ENCODE measurements around the gene TRIML1. TPM values are rescaled to one million over a fixed set of nuclear protein-coding genes. Genes with fewer than 3 reads are reported as not detected.
A peak's percentile ranks its signal among the peaks of the same experiment; 100 is the strongest.

The TRIML1 gene
- total and polyA plus RNA-seq, 2 of the 8 experiments (the other 6 are each of a cell fraction or from before 2014, with no cell fraction given) = not detected

GRCh38 chr4:188107931-188108843, 31.1 kb upstream of the TRIML1 start (continued):
- TF ChIP-seq KDM1A (IDR thresholded peaks at IDR 0.05; ENCODE audit: borderline replicate concordance, low read length) = no peak; the same call in 1 of the 2 replicates
- no peak for TF ChIP-seq SP4 (IDR thresholded peaks at IDR 0.05; ENCODE audit: low read length)
- no peak for TF ChIP-seq RNF2 (IDR thresholded peaks at IDR 0.05; ENCODE audit: borderline replicate concordance, low read depth, low read length, missing control alignments, poor library complexity, severe bottlenecking)
- 0 out of 2 replicates have a peak, but pooled peaks have one; percentile 23 for TF ChIP-seq EGR1 (IDR thresholded peaks at IDR 0.05; ENCODE audit: borderline replicate concordance, low read depth, low read length)
- TF ChIP-seq E2F6 (IDR thresholded peaks at IDR 0.05) = no peak
- TF ChIP-seq CHD2 (IDR thresholded peaks at IDR 0.05; ENCODE audit: low read length) = peak; percentile 18; the same call in 1 of the 2 replicates
- TF ChIP-seq JUND (IDR thresholded peaks at IDR 0.05; ENCODE audit: low read length) = no peak
- TF ChIP-seq SIN3A (conservative IDR thresholded peaks at IDR 0.05 in 1 of 2, IDR thresholded peaks at IDR 0.05 in 1 of 2; ENCODE audit: low read depth in 1 of 2, low read length in 2 of 2) = 0 out of 4 replicates have a peak, but pooled peaks of 1 of the 2 experiments have one; percentile 26
- TF ChIP-seq HDAC2 (IDR thresholded peaks at IDR 0.05; ENCODE audit: borderline replicate concordance in 1 of 2, low read depth in 2 of 2, low read length in 2 of 2) = peak; percentile 86 to 90; a peak in 2 of 4 replicates
- TF ChIP-seq PHF8 (conservative IDR thresholded peaks at IDR 0.05; ENCODE audit: low read depth, low read length) = no peak
- TF ChIP-seq ZNF274 (IDR thresholded peaks at IDR 0.05; ENCODE audit: borderline replicate concordance, extremely low read depth, low read length) = no peak
- no peak for TF ChIP-seq GTF2F1 (IDR thresholded peaks at IDR 0.05; ENCODE audit: borderline replicate concordance, low read depth, low read length)
- no peak for TF ChIP-seq EZH2 (IDR thresholded peaks at IDR 0.05; ENCODE audit: low read depth, low read length, severe bottlenecking)
- TF ChIP-seq MAX (IDR thresholded peaks at IDR 0.05) = no peak
- no peak for TF ChIP-seq GABPA (IDR thresholded peaks at IDR 0.05; ENCODE audit: borderline replicate concordance, insufficient read depth, low read length)
- TF ChIP-seq BACH1 (IDR thresholded peaks at IDR 0.05; ENCODE audit: low read length) = no peak
- TF ChIP-seq SAP30 (IDR thresholded peaks at IDR 0.05; ENCODE audit: insufficient read depth, insufficient replicate concordance, low read length) = no peak
- no peak for TF ChIP-seq FOSL1 (IDR thresholded peaks at IDR 0.05; ENCODE audit: insufficient read depth, low read depth, low read length)
- TF ChIP-seq ATF2 (IDR thresholded peaks at IDR 0.05; ENCODE audit: low read length) = no peak

All from H1 (cell line).